Measurements from ENCODE around the gene CACHD1. TPM values are rescaled to one million over a fixed set of nuclear protein-coding genes. Genes with fewer than 3 reads are reported as not detected.
"Not testable (repeated sequence)": the region's sequence is repeated elsewhere in the genome, so short reads cannot be mapped to it uniquely, and the experiment has no call there.

The CACHD1 gene
- total and polyA plus RNA-seq, 5 donors from 2014 or later, result 0.22 to 0.46 (median 0.27) TPM; not detected in 1

- not testable (repeated sequence) for H3K27ac Mint-ChIP-seq; ATAC-seq (ENCODE audit: low read depth in 2 of 2); DNase-seq; H3K36me3 Mint-ChIP-seq; H3K4me3 Mint-ChIP-seq; H3K27ac ChIP-seq (ENCODE audit: insufficient read depth, low read length, poor library complexity, severe bottlenecking); H3K36me3 ChIP-seq (ENCODE audit: control insufficient read depth, insufficient read depth, low read length); H3K4me1 ChIP-seq (ENCODE audit: control insufficient read depth, insufficient read depth, low read length, poor library complexity, severe bottlenecking); H3K27me3 ChIP-seq (ENCODE audit: control insufficient read depth, insufficient read depth, low read length); H3K9me3 Mint-ChIP-seq; H3K4me3 ChIP-seq (ENCODE audit: low read depth, low read length); H3K9me3 ChIP-seq (ENCODE audit: control insufficient read depth in 2 of 2, low read length in 2 of 2)
- peaks cover 27% of the 10 kb centered on the region for H3K27me3 Mint-ChIP-seq
- peaks cover 0 to 11% (median 0%) of the 10 kb centered on the region in 4 donors for H3K4me1 Mint-ChIP-seq
These were observed 42.3 kb downstream of the CACHD1 start for GRCh38 chr1:64512206-64512605.

GRCh38 chr1:64513545-64513944 is 43.6 kb downstream of the CACHD1 start:
- no peaks in the 10 kb centered on the region for H3K9me3 ChIP-seq (ENCODE audit: control insufficient read depth in 2 of 2, low read length in 2 of 2)
- no peak overlapping the region for H3K27ac Mint-ChIP-seq
- H3K4me3 Mint-ChIP-seq, result no peak overlapping the region
- H3K36me3 Mint-ChIP-seq, result no peaks in the 10 kb centered on the region
- H3K4me3 ChIP-seq (ENCODE audit: low read depth, low read length), result no peak overlapping the region
- no peak for ATAC-seq (ENCODE audit: low read depth in 2 of 2)
- H3K27ac ChIP-seq (ENCODE audit: insufficient read depth, low read length, poor library complexity, severe bottlenecking), result no peak overlapping the region
- no peaks in the 10 kb centered on the region for H3K4me1 ChIP-seq (ENCODE audit: control insufficient read depth, insufficient read depth, low read length, poor library complexity, severe bottlenecking)
- no peak for DNase-seq
- peaks cover 0 to 9% (median 0%) of the 10 kb centered on the region in 4 donors for H3K4me1 Mint-ChIP-seq
- peaks cover 0 to 4% (median 0%) of the 10 kb centered on the region in 7 donors for H3K9me3 Mint-ChIP-seq
- peaks cover 2% of the 10 kb centered on the region for H3K27me3 ChIP-seq (ENCODE audit: control insufficient read depth, insufficient read depth, low read length)
- no peaks in the 10 kb centered on the region for H3K36me3 ChIP-seq (ENCODE audit: control insufficient read depth, insufficient read depth, low read length)
- peaks cover 20% of the 10 kb centered on the region for H3K27me3 Mint-ChIP-seq

GRCh38 chr1:64514197-64514765 is 44.4 kb downstream of the CACHD1 start:
- no peak overlapping the region for H3K4me3 ChIP-seq (ENCODE audit: low read depth, low read length)
- H3K4me1 ChIP-seq (ENCODE audit: control insufficient read depth, insufficient read depth, low read length, poor library complexity, severe bottlenecking), result no peaks in the 10 kb centered on the region
- Mint-ChIP-seq H3K27me3 (peaks cover 13% of the 10 kb centered on the region), H3K27ac (no peak overlapping the region), H3K4me3 (no peak overlapping the region), H3K4me1 (peaks cover 0 to 9% (median 0%) of the 10 kb centered on the region in 4 donors), H3K9me3 (peaks cover 0 to 4% (median 0%) of the 10 kb centered on the region in 7 donors), H3K36me3 (no peaks in the 10 kb centered on the region)
- no peak overlapping the region for H3K27ac ChIP-seq (ENCODE audit: insufficient read depth, low read length, poor library complexity, severe bottlenecking)
- DNase-seq (no peak), ATAC-seq (ENCODE audit: low read depth in 2 of 2) (no peak)
- H3K9me3 ChIP-seq (ENCODE audit: control insufficient read depth in 2 of 2, low read length in 2 of 2), result no peaks in the 10 kb centered on the region
- no peaks in the 10 kb centered on the region for H3K36me3 ChIP-seq (ENCODE audit: control insufficient read depth, insufficient read depth, low read length)
- H3K27me3 ChIP-seq (ENCODE audit: control insufficient read depth, insufficient read depth, low read length), result peaks cover 2% of the 10 kb centered on the region

GRCh38 chr1:64515427-64515826 is 45.5 kb downstream of the CACHD1 start:
- ATAC-seq (ENCODE audit: low read depth in 2 of 2) (no peak), DNase-seq (no peak)
- H3K9me3 ChIP-seq (ENCODE audit: control insufficient read depth in 2 of 2, low read length in 2 of 2), result no peaks in the 10 kb centered on the region
- peaks cover 2% of the 10 kb centered on the region for H3K27me3 ChIP-seq (ENCODE audit: control insufficient read depth, insufficient read depth, low read length)
- Mint-ChIP-seq H3K27me3 (peaks cover 9% of the 10 kb centered on the region), H3K27ac (no peak overlapping the region), H3K4me1 (peaks cover 0 to 8% (median 0%) of the 10 kb centered on the region in 4 donors), H3K4me3 (no peak overlapping the region), H3K9me3 (peaks cover 0 to 4% (median 0%) of the 10 kb centered on the region in 7 donors), H3K36me3 (no peaks in the 10 kb centered on the region)
- no peak overlapping the region for H3K27ac ChIP-seq (ENCODE audit: insufficient read depth, low read length, poor library complexity, severe bottlenecking)
- no peaks in the 10 kb centered on the region for H3K4me1 ChIP-seq (ENCODE audit: control insufficient read depth, insufficient read depth, low read length, poor library complexity, severe bottlenecking)
- H3K4me3 ChIP-seq (ENCODE audit: low read depth, low read length), result no peak overlapping the region
- no peaks in the 10 kb centered on the region for H3K36me3 ChIP-seq (ENCODE audit: control insufficient read depth, insufficient read depth, low read length)

- DNase-seq (no peak), ATAC-seq (ENCODE audit: low read depth in 2 of 2) (no peak)
- H3K4me3 Mint-ChIP-seq, result no peak overlapping the region
- H3K36me3 Mint-ChIP-seq, result no peaks in the 10 kb centered on the region
- H3K27ac ChIP-seq (ENCODE audit: insufficient read depth, low read length, poor library complexity, severe bottlenecking), result no peak overlapping the region
- H3K4me1 Mint-ChIP-seq, result peaks cover 0 to 4% (median 0%) of the 10 kb centered on the region in 4 donors
- peaks cover 9% of the 10 kb centered on the region for H3K27me3 Mint-ChIP-seq
- H3K36me3 ChIP-seq (ENCODE audit: control insufficient read depth, insufficient read depth, low read length), result no peaks in the 10 kb centered on the region
- H3K27ac Mint-ChIP-seq, result no peak overlapping the region
- H3K9me3 Mint-ChIP-seq, result peaks cover 0 to 2% (median 0%) of the 10 kb centered on the region in 7 donors
- H3K4me3 ChIP-seq (ENCODE audit: low read depth, low read length), result no peak overlapping the region
- H3K4me1 ChIP-seq (ENCODE audit: control insufficient read depth, insufficient read depth, low read length, poor library complexity, severe bottlenecking), result no peaks in the 10 kb centered on the region
- H3K9me3 ChIP-seq (ENCODE audit: control insufficient read depth in 2 of 2, low read length in 2 of 2), result no peaks in the 10 kb centered on the region
- peaks cover 2% of the 10 kb centered on the region for H3K27me3 ChIP-seq (ENCODE audit: control insufficient read depth, insufficient read depth, low read length)
These were observed 46.4 kb downstream of the CACHD1 start for GRCh38 chr1:64516301-64516700.

- Mint-ChIP-seq H3K27ac (no peak overlapping the region), H3K9me3 (peaks cover 0 to 2% (median 0%) of the 10 kb centered on the region in 7 donors), H3K27me3 (peaks cover 9% of the 10 kb centered on the region), H3K36me3 (no peaks in the 10 kb centered on the region), H3K4me3 (no peak overlapping the region), H3K4me1 (peaks cover 0 to 4% (median 0%) of the 10 kb centered on the region in 4 donors)
- ATAC-seq (ENCODE audit: low read depth in 2 of 2), result no peak
- DNase-seq, result no peak
- Histone ChIP-seq H3K4me3 (ENCODE audit: low read depth, low read length) (no peak overlapping the region), H3K27ac (ENCODE audit: insufficient read depth, low read length, poor library complexity, severe bottlenecking) (no peak overlapping the region), H3K36me3 (ENCODE audit: control insufficient read depth, insufficient read depth, low read length) (no peaks in the 10 kb centered on the region), H3K4me1 (ENCODE audit: control insufficient read depth, insufficient read depth, low read length, poor library complexity, severe bottlenecking) (no peaks in the 10 kb centered on the region), H3K9me3 (ENCODE audit: control insufficient read depth in 2 of 2, low read length in 2 of 2) (no peaks in the 10 kb centered on the region), H3K27me3 (ENCODE audit: control insufficient read depth, insufficient read depth, low read length) (peaks cover 2% of the 10 kb centered on the region)
These were observed 47.1 kb downstream of the CACHD1 start for GRCh38 chr1:64516803-64517568.

- peaks cover 0 to under 1% (median 0%) of the 10 kb centered on the region in 4 donors for H3K4me1 Mint-ChIP-seq
- H3K9me3 Mint-ChIP-seq, result peaks cover 0 to 2% (median 0%) of the 10 kb centered on the region in 7 donors
- no peak overlapping the region for H3K4me3 Mint-ChIP-seq
- Histone ChIP-seq H3K27me3 (ENCODE audit: control insufficient read depth, insufficient read depth, low read length) (peaks cover 2% of the 10 kb centered on the region), H3K27ac (ENCODE audit: insufficient read depth, low read length, poor library complexity, severe bottlenecking) (no peak overlapping the region), H3K4me3 (ENCODE audit: low read depth, low read length) (no peak overlapping the region), H3K4me1 (ENCODE audit: control insufficient read depth, insufficient read depth, low read length, poor library complexity, severe bottlenecking) (no peaks in the 10 kb centered on the region), H3K36me3 (ENCODE audit: control insufficient read depth, insufficient read depth, low read length) (no peaks in the 10 kb centered on the region), H3K9me3 (ENCODE audit: control insufficient read depth in 2 of 2, low read length in 2 of 2) (no peaks in the 10 kb centered on the region)
- H3K36me3 Mint-ChIP-seq, result no peaks in the 10 kb centered on the region
- no peak for DNase-seq
- peaks cover 8% of the 10 kb centered on the region for H3K27me3 Mint-ChIP-seq
- no peak for ATAC-seq (ENCODE audit: low read depth in 2 of 2)
- no peak overlapping the region for H3K27ac Mint-ChIP-seq
These were observed 47.7 kb downstream of the CACHD1 start for GRCh38 chr1:64517640-64518039.
